H1 (cell line): ENCODE measurements around the gene SUCLG2. TPM values are rescaled to one million over a fixed set of nuclear protein-coding genes. Genes with fewer than 3 reads are reported as not detected.

ENCODE experiments used
- CTCF ChIA-PET: fragments of 300-600 bp; sonication (Branson Sonifier 250); formaldehyde crosslinking; loops from one replicate; lab custom pipeline; 2021; ENCODE audit not compliant: partially characterized antibody; lab: Charles Lee
- POLR2A ChIA-PET: fragments of 300-600 bp; sonication (Branson Sonifier 250); formaldehyde crosslinking; loops from one replicate; lab custom pipeline; 2021; ENCODE audit warnings: inconsistent platforms; ENCODE audit not compliant: partially characterized antibody; lab: Charles Lee
- DNase-seq, 2 experiments: peaks; one replicate each; pipeline versions ENCODE4 v3.0.0 to v3.0.0-alpha.2; 2010 to 2022; ENCODE audit warnings: low spot score in 2 of 2, low read depth in 1 of 2, mixed read lengths in 1 of 2
- FAIRE-seq: peaks from 2 replicates; lab custom pipeline; 2011; peaks lifted over from hg19 to GRCh38; lab: Jason Lieb, UNC
- H2AFZ ChIP-seq: 2 replicates; pipeline ENCODE4 v1.8.1; 2012; ENCODE audit warnings: low read length, inconsistent platforms
- H2AK5ac ChIP-seq: 2 replicates; pipeline ENCODE4 v1.6.1; 2013; ENCODE audit warnings: low read depth, low read length
- H2BK120ac ChIP-seq: replicated peaks from 2 replicates; pipeline ENCODE3; 2013; ENCODE audit warnings: low read depth, low read length, inconsistent platforms
- H2BK12ac ChIP-seq: 2 replicates; pipeline ENCODE4 v1.6.1; 2013; ENCODE audit warnings: low read depth, low read length
- H2BK15ac ChIP-seq: 2 replicates; pipeline ENCODE4 v1.6.1; 2013; ENCODE audit warnings: low read length
- H2BK20ac ChIP-seq: 2 replicates; pipeline ENCODE4 v1.6.1; 2013; ENCODE audit warnings: low read length
- H2BK5ac ChIP-seq: 2 replicates; pipeline ENCODE4 v1.6.1; 2013; ENCODE audit warnings: low read depth, low read length
- H3K14ac ChIP-seq: 2 replicates; pipeline ENCODE4 v1.6.1; 2013; ENCODE audit warnings: inconsistent platforms; ENCODE audit not compliant: insufficient read length
- H3K18ac ChIP-seq: 2 replicates; pipeline ENCODE4 v1.6.1; 2013; ENCODE audit warnings: low read length; ENCODE audit errors: extremely low read depth
- H3K23ac ChIP-seq: 2 replicates; pipeline ENCODE4 v1.6.1; 2013; ENCODE audit warnings: inconsistent platforms; ENCODE audit not compliant: insufficient read length
- H3K23me2 ChIP-seq: 2 replicates; pipeline ENCODE4 v1.6.1; 2013; ENCODE audit warnings: low read depth, low read length
- H3K27ac ChIP-seq: 2 replicates; pipeline ENCODE4 v1.6.1; 2011; ENCODE audit warnings: low read depth, low read length, inconsistent platforms
- H3K27me3 ChIP-seq, 4 experiments: replicated peaks in 1 of 4; 1 replicate in 1 of 4; 2 replicates in 3 of 4; pipeline versions ENCODE4 v1.6.1 to v1.8.1; 2011 to 2013; ENCODE audit warnings: low read length in 3 of 4, mild to moderate bottlenecking in 3 of 4, inconsistent platforms in 2 of 4, mixed read lengths in 2 of 4, moderate library complexity in 1 of 4; ENCODE audit not compliant: control insufficient read depth in 3 of 4, insufficient read depth in 3 of 4; ENCODE audit errors: extremely low read depth in 1 of 4
- H3K36me3 ChIP-seq, 4 experiments: 2 replicates each; pipeline versions ENCODE4 v1.6.1 to v1.8.1; 2011 to 2013; ENCODE audit warnings: mild to moderate bottlenecking in 4 of 4, low read length in 3 of 4, moderate library complexity in 2 of 4, control low read depth in 1 of 4, inconsistent platforms in 1 of 4; ENCODE audit not compliant: insufficient read depth in 4 of 4, control insufficient read depth in 2 of 4
- H3K4ac ChIP-seq: replicated peaks from 2 replicates; pipeline ENCODE3; 2013; ENCODE audit warnings: low read length, low read depth, mixed read lengths, inconsistent platforms; ENCODE audit not compliant: insufficient read length
- H3K4me1 ChIP-seq, 4 experiments: replicated peaks in 1 of 4; 1 replicate in 1 of 4; 2 replicates in 3 of 4; pipeline versions ENCODE4 v1.6.1 to v1.8.1; 2011 to 2013; ENCODE audit warnings: low read length in 3 of 4, inconsistent platforms in 2 of 4, mixed read lengths in 1 of 4; ENCODE audit not compliant: insufficient read depth in 4 of 4, control insufficient read depth in 3 of 4
- H3K4me2 ChIP-seq, 2 experiments: 2 replicates each; pipeline versions ENCODE4 v1.6.1 to v1.8.1; 2011 to 2013; ENCODE audit warnings: low read depth in 2 of 2, low read length in 2 of 2, control low read depth in 1 of 2, inconsistent platforms in 1 of 2, mild to moderate bottlenecking in 1 of 2; ENCODE audit not compliant: insufficient read depth in 1 of 2
- H3K4me3 ChIP-seq, 4 experiments: fragments of 200-600, 300-600 bp in 1 of 4; sonication (generic), shearing (Covaris generic), sonication (Bioruptor Twin) in 1 of 4; 2 replicates each; pipeline versions ENCODE4 v1.5.1 to v1.8.1; 2011 to 2016; ENCODE audit warnings: low read length in 4 of 4, low read depth in 3 of 4, control low read depth in 2 of 4, inconsistent platforms in 2 of 4, mild to moderate bottlenecking in 2 of 4, mixed read lengths in 1 of 4, moderate library complexity in 1 of 4; ENCODE audit not compliant: insufficient read depth in 2 of 4; ENCODE audit errors: extremely low read depth in 1 of 4
- H3K56ac ChIP-seq: replicated peaks from 2 replicates; pipeline ENCODE3; 2013; ENCODE audit warnings: low read depth, mild to moderate bottlenecking, mixed read lengths, low read length, inconsistent platforms; ENCODE audit not compliant: insufficient read length
- H3K79me1 ChIP-seq: 2 replicates; pipeline ENCODE4 v1.6.1; 2013; ENCODE audit warnings: low read depth, low read length, control low read depth
- H3K79me2 ChIP-seq, 2 experiments: 2 replicates each; pipeline versions ENCODE4 v1.6.1 to v1.8.1; 2012 to 2013; ENCODE audit warnings: low read length in 2 of 2, mild to moderate bottlenecking in 2 of 2, inconsistent platforms in 1 of 2; ENCODE audit not compliant: insufficient read depth in 2 of 2, control insufficient read depth in 1 of 2
- H3K9ac ChIP-seq, 4 experiments: replicated peaks in 1 of 4; 1 replicate in 1 of 4; 2 replicates in 3 of 4; pipeline versions ENCODE4 v1.6.1 to v1.8.1; 2011 to 2013; ENCODE audit warnings: low read depth in 3 of 4, low read length in 3 of 4, control low read depth in 2 of 4, mild to moderate bottlenecking in 2 of 4, moderate library complexity in 2 of 4, inconsistent platforms in 1 of 4; ENCODE audit errors: extremely low read depth in 1 of 4
- H3K9me3 ChIP-seq, 2 experiments: 2 replicates each; pipeline versions ENCODE4 v1.6.1 to v1.8.1; 2012 to 2013; ENCODE audit warnings: mild to moderate bottlenecking in 2 of 2, moderate library complexity in 2 of 2, control low read depth in 1 of 2, inconsistent platforms in 1 of 2, low read depth in 1 of 2, low read length in 1 of 2, mixed read lengths in 1 of 2; ENCODE audit not compliant: insufficient read depth in 2 of 2
- H4K20me1 ChIP-seq, 2 experiments: replicated peaks in 1 of 2; 2 replicates each; pipeline versions ENCODE3 to v1.8.1; 2011 to 2013; ENCODE audit warnings: inconsistent platforms in 2 of 2, low read length in 2 of 2, mild to moderate bottlenecking in 1 of 2; ENCODE audit not compliant: insufficient read depth in 2 of 2, control insufficient read depth in 1 of 2
- H4K5ac ChIP-seq: 2 replicates; pipeline ENCODE4 v1.6.1; 2013; ENCODE audit warnings: low read length, low read depth, mixed read lengths, inconsistent platforms; ENCODE audit not compliant: insufficient read length
- H4K8ac ChIP-seq: 2 replicates; pipeline ENCODE4 v1.8.0; 2013; ENCODE audit warnings: mild to moderate bottlenecking, moderate library complexity, low read length, inconsistent platforms; ENCODE audit not compliant: insufficient read depth; ENCODE audit errors: extremely low read depth
- H4K91ac ChIP-seq: replicated peaks from 2 replicates; pipeline ENCODE3; 2013; ENCODE audit warnings: low read length, mixed read lengths, inconsistent platforms; ENCODE audit not compliant: insufficient read length
- ATF2 ChIP-seq: IDR thresholded peaks from 2 replicates; pipeline ENCODE4 v1.6.1; 2012; ENCODE audit warnings: low read length, inconsistent platforms
- BACH1 ChIP-seq: IDR thresholded peaks from 2 replicates; pipeline ENCODE4 v1.6.1; 2012; ENCODE audit warnings: low read length, improper control_type of control experiment
- BCL11A ChIP-seq, 2 experiments: IDR thresholded peaks; one replicate each; pipeline ENCODE4 v1.6.1; 2011; ENCODE audit warnings: low read depth in 2 of 2, low read length in 2 of 2, mild to moderate bottlenecking in 2 of 2
- CEBPB ChIP-seq: IDR thresholded peaks from 2 replicates; pipeline ENCODE4 v1.6.1; 2012; ENCODE audit warnings: low read depth, low read length
- CHD1 ChIP-seq: IDR thresholded peaks from 2 replicates; pipeline ENCODE4 v1.6.1; 2012; ENCODE audit warnings: low read depth, low read length, improper control_type of control experiment
- EP300 ChIP-seq, 2 experiments: IDR thresholded peaks; 1 replicate in 1 of 2; 2 replicates in 1 of 2; pipeline ENCODE4 v1.6.1; 2011 to 2012; ENCODE audit warnings: low read depth in 2 of 2, low read length in 2 of 2, mild to moderate bottlenecking in 2 of 2, borderline replicate concordance in 1 of 2, inconsistent platforms in 1 of 2, moderate library complexity in 1 of 2
- FOSL1 ChIP-seq: IDR thresholded peaks from 2 replicates; pipeline ENCODE4 v1.6.1; 2011; ENCODE audit warnings: mild to moderate bottlenecking, low read depth, low read length, moderate library complexity; ENCODE audit not compliant: insufficient read depth
- RAD21 ChIP-seq, 2 experiments: IDR thresholded peaks in 1 of 2; conservative IDR thresholded peaks in 1 of 2; 2 replicates each; pipeline ENCODE4 v1.6.1; 2011; ENCODE audit warnings: low read depth in 2 of 2, low read length in 2 of 2, improper control_type of control experiment in 1 of 2, inconsistent platforms in 1 of 2, mild to moderate bottlenecking in 1 of 2, moderate library complexity in 1 of 2
- RNF2 ChIP-seq: fragments of 200-900, 300-1000 bp; sonication (generic); IDR thresholded peaks from 2 replicates; pipeline ENCODE4 v1.7.1; 2016; ENCODE audit warnings: borderline replicate concordance, low read depth, mild to moderate bottlenecking, antibody characterized with exemption, low read length; ENCODE audit not compliant: poor library complexity, severe bottlenecking; ENCODE audit errors: missing control alignments
- RXRA ChIP-seq: IDR thresholded peaks from 2 replicates; pipeline ENCODE4 v1.6.1; 2011; ENCODE audit warnings: low read depth, mild to moderate bottlenecking, low read length, moderate library complexity; ENCODE audit not compliant: insufficient read depth
- SUZ12 ChIP-seq: fragments of 200-600 bp; sonication (generic); IDR thresholded peaks from 2 replicates; pipeline ENCODE4 v1.6.1; 2012; ENCODE audit warnings: mild to moderate bottlenecking, inconsistent platforms, low read length, moderate library complexity, mixed read lengths
- WGBS, 2 experiments: shearing (Covaris generic) in 1 of 2; methylation state at CpG; one replicate each; pipeline versions ENCODE4 v1.1.6 to v1.1.7; 2013 to 2015; ENCODE audit warnings: low lambda C conversion rate in 2 of 2, mixed read lengths in 2 of 2, inconsistent platforms in 1 of 2, low coverage in 1 of 2, missing lambda C conversion rate in 1 of 2; ENCODE audit not compliant: insufficient replicate concordance in 2 of 2, insufficient coverage in 1 of 2, insufficient read length in 1 of 2; ENCODE audit errors: extremely low coverage in 1 of 2, missing lambda C conversion rate in 1 of 2; 5-methylcytosine and 5-hydroxymethylcytosine counted together
- polyA plus RNA-seq, 7 experiments: library from polyadenylated mRNA; depleted of rRNA in 3 of 7; stranded (reverse) in 5 of 7; unstranded in 2 of 7; fragments of >200 nt in 5 of 7; fragments of 200-250 nt in 2 of 7; gene quantifications; 1 replicate in 5 of 7; 2 replicates in 1 of 7; 4 replicates in 1 of 7; pipeline versions ENCODE4 v1.2.1 to v1.2.3, GENCODE V29; 2011 to 2013; ENCODE audit warnings: missing spikeins in 2 of 7, mixed read lengths in 2 of 7
- total RNA-seq: library from RNA; stranded (reverse); fragmentation: NEBNext Ultra II Directional; extraction: Animal tissue kit (Norgen Biotek cat#: 25700); gene quantifications from 2 replicates; pipeline ENCODE4 v1.2.1, GENCODE V29; 2021

Gene SUCLG2
- total and polyA plus RNA-seq, 2 of the 8 experiments (the other 6 are each of a cell fraction or from before 2014, with no cell fraction given): 12.9 to 46.2 TPM

GRCh38 chr3:67624078-67624477, 30.3 kb downstream of the SUCLG2 start:
- Histone ChIP-seq H3K23me2 (no peaks in the 10 kb centered on the region), H3K79me2 (peaks cover 0 to 3% of the 10 kb centered on the region in 2 experiments; a peak in 3 of 4 replicates), H3K27ac (no peak overlapping the region), H2AK5ac (no peak overlapping the region), H4K5ac (no peak overlapping the region), H3K9ac (no peak overlapping the region), H2AFZ (no peak overlapping the region), H2BK20ac (no peak overlapping the region), H3K23ac (no peak overlapping the region), H3K9me3 (no peaks in the 10 kb centered on the region), H3K4me2 (no peak overlapping the region), H2BK12ac (no peak overlapping the region), H4K20me1 (peaks cover 0 to 2% of the 10 kb centered on the region in 2 experiments), H3K79me1 (peaks cover 4% of the 10 kb centered on the region; the same call in 1 of the 2 replicates), H3K4me3 (no peak overlapping the region), H2BK15ac (no peak overlapping the region), H2BK120ac (no peak overlapping the region), H3K56ac (no peak overlapping the region), H2BK5ac (no peak overlapping the region), H3K4me1 (peaks cover under 1 to 7% (median 4%) of the 10 kb centered on the region in 4 experiments; a peak in 5 of 7 replicates), H4K91ac (no peak overlapping the region), H3K27me3 (no peaks in the 10 kb centered on the region), H3K14ac (no peak overlapping the region), H3K4ac (no peak overlapping the region), H4K8ac (no peak overlapping the region), H3K18ac (no peak overlapping the region), H3K36me3 (peaks cover 0 to 3% (median 0%) of the 10 kb centered on the region in 4 experiments; a peak in 1 of 8 replicates)
- POLR2A ChIA-PET: interaction anchor here (1.0 kb wide), 1 partner anchor 12 kb away, joined by 3 read pairs; no protein-coding TSS in a partner anchor
- CTCF ChIA-PET: interaction anchor here (1.4 kb wide), 2 partner anchors 14 to 166 kb away, joined by 3 to 4 read pairs; no protein-coding TSS in a partner anchor
- DNase-seq: no peak
- 94% methylated on average over 3 of the region's 3 CpGs; no CpG with 5 or more reads in 1 of the 2 experiments for WGBS, 2 experiments
- no peak for FAIRE-seq
- no peak for TF ChIP-seq CEBPB
- TF ChIP-seq SUZ12: no peak
- TF ChIP-seq BCL11A (IDR thresholded peaks at IDR 0.05; ENCODE audit: low read depth in 2 of 2, low read length in 2 of 2): no peak
- no peak for TF ChIP-seq RAD21 (IDR thresholded peaks at IDR 0.05 in 1 of 2, conservative IDR thresholded peaks at IDR 0.05 in 1 of 2; ENCODE audit: low read depth in 2 of 2, low read length in 2 of 2)
- TF ChIP-seq RXRA: no peak
- no peak for TF ChIP-seq EP300 (IDR thresholded peaks at IDR 0.05; ENCODE audit: borderline replicate concordance in 1 of 2, low read depth in 2 of 2, low read length in 2 of 2)
- TF ChIP-seq BACH1: no peak
- no peak for TF ChIP-seq FOSL1
- TF ChIP-seq RNF2: no peak
- TF ChIP-seq CHD1: no peak
- TF ChIP-seq ATF2: no peak
